SU-DHL-6 (cell line): ENCODE measurements around the gene SRSF4.

ENCODE experiments used
- CTCF ChIP-seq: fragments of 200-600 bp; sonication (generic); IDR thresholded peaks from one replicate; pipeline ENCODE4 v1.5.1; 2017; ENCODE audit warnings: antibody characterized with exemption, mild to moderate bottlenecking, low read length, moderate library complexity; ENCODE audit not compliant: insufficient read depth, poor library complexity, severe bottlenecking
- EZH2phosphoT487 ChIP-seq: fragments of 200-600 bp; sonication (generic), shearing (Covaris generic); conservative IDR thresholded peaks from 2 replicates; pipeline ENCODE4 v1.6.1; 2018; ENCODE audit warnings: mild to moderate bottlenecking, antibody characterized with exemption, low read length, moderate library complexity, mixed read lengths

DNA sequence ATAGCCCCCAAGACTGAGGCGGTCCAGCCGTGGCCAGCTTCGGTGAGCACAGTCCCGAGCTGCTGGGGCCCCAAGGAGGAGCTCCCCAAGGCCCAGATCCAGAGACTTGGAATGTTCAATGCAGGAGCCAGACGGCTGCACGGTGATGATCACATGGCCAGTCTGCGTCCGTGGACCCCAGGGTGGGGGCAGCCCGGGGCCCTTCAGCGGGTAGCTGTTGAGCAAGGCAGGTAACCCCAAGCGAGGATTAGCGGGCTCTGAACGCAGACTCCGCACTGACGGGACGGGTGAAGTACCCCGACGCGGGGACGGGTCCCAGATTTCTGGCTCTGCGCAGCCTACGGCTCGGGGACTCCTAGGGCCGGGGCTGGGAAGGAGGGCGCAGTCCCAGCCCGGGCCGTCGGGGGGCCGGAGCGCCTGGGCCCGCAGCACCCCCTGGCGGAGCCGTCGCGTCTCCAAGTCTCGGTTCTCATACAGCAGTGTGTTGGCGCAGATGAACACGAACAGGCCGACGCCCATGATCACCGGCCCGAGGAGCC is 60.7 kb downstream of the SRSF4 start:
- no peak for TF ChIP-seq CTCF
- no peak for TF ChIP-seq EZH2phosphoT487
